Fibroblast of upper back skin (primary cell): ENCODE data around the gene CAMTA1.

ENCODE experiments used
- DNase-seq: peaks from one replicate; pipeline ENCODE4 v3.0.0-alpha.2; 2013

The CAMTA1 gene

DNA sequence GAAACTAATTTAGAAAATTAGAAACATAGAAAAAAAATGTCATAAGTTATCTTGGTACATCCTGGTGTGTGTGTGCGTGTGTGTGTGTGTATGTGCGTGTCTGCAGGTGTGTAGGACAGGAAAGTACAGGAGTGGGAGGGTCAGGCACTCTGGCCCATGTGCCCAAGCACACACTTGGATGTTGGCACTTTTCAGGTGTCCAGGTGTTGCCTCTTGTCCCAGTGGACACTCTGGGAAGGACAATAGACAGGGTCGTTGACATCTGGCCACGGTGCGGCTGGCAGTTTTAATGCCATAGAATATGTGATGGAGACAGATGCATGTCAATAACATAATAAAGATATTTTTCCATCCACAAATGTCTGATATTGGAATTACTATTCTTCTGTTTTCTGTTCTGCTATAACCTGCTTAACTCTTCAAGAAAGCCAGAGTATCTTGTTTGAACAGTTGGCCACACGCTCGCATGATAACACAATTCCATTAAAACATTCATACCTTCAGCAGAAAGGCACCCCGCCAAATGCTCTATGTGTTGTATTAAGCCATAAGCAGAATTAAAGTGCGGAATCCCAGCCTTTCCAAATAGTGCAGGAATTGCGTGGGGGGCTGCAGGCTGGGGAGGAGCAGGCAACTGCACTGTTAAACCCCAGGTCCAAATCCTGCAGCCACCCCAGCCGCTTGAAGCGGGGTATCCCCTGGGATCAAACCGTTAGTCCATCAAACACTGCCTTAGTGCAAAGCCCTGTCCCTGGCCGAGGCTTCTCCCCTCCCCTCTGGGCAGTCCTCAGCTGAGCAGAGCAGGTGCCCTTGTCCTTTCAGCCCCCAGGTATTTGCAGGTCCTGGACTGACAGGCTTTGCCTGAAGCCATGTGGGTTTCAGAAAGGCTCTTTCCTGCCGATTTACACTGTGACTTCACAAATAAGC lies 390.0 kb downstream of the CAMTA1 start:
- no peak for DNase-seq

DNA sequence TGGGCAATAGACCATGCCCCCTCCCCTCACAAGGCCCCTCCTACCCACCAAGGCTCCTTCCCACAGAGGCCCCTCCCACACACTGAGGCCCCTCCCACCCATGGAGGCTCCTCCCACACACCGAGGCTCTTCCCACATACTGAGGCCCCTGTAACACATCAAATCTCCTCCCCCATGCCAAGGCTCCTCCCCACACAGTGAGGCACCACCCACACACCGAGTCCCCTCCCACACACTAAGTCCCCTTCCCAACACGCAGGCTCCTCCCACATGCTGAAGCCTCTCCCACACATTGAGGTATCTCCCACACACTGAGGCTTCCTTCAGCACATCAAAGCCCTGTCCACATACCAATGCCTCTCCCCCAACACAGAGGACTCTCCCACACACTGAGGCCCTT lies 391.8 kb downstream of the CAMTA1 start:
- DNase-seq: no peak

DNA sequence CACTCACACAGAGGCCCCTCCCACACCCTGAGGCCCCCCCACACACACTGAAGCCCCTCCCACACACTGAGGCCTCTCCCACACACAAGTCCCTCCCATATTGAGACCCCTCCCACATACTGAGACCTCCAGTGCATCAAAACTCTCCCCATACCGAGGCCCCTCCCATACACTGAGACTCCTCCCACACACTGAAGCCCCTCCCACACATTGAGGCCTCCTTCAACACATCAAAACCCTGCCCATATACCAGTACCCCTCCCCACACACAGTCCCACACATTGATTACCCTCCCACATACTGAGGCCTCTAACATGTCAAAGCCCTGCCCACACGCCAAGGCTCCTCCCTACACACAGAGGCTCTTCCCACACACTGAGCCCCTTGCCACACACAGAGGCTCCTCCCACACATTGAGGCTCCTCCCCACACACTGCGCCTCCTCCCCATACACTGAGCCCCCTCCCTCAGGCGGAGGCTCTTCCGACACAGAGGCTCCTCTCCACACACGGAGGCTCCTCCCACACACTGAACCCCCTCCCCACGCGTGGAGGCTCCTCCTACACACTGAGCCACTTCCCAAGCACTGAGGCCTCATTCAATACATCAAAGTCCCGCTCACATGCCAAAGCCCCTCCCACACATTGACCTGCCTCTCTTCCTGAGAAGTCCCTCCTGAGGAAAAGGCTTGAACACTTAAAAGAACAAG lies 392.3 kb downstream of the CAMTA1 start:
- no peak for DNase-seq

DNA sequence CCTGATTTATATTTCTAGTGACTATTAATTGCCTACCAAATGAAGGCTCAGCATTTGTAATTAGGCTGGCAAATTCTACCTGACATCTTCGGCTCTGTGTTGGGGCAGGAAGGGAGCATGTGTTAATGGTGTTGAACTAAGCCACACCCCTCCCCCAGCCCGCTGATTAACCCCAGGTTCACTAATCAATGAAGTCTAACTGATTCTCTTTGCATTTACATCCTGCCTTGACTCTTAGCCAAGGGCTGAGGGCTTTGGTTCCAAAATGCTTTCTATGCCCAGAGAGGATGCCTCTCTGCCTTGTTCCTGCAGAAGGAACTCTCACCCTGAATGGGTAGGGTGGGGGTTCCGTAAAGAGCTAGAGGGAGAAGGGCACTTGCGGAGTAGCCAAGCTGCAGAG lies 393.1 kb downstream of the CAMTA1 start:
- no peak for DNase-seq

DNA sequence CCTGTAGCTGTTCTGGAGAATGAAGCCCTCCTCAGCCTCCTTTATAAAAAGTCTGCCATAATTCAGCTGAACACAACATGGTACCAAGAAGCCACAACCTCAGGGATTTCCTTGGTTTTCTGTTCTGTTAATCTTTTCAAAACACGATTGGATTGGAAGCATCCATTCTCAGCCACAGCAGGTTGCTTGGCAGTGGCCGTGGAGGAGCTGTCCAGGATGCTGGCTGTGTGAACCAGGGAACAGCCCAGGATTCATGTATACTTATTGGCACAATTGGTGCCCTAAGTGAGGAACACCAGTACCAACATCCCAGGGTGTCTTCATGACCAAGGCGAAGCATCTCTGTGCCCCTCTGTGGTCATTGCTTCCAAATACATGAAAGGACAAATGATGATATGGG lies 393.5 kb downstream of the CAMTA1 start:
- no peak for DNase-seq

DNA sequence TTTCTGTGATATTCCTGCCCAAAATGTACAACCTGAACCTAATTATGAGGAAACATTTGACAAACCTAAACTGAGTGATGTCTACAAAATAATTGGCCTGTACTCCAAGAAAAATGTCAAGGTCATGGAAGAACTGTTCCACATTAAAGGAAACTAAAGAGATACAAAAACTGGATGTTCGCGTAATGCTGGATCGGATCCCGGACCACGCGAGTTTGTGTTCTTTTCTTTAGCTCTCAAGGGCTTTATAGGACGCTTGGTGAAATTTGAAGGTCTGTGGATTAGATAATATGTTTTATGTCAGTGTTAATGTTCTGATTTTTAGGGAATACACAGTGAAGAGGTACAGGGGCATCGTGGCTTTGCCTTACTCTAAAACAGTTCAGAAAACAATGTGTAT lies 400.5 kb downstream of the CAMTA1 start:
- no peak for DNase-seq

DNA sequence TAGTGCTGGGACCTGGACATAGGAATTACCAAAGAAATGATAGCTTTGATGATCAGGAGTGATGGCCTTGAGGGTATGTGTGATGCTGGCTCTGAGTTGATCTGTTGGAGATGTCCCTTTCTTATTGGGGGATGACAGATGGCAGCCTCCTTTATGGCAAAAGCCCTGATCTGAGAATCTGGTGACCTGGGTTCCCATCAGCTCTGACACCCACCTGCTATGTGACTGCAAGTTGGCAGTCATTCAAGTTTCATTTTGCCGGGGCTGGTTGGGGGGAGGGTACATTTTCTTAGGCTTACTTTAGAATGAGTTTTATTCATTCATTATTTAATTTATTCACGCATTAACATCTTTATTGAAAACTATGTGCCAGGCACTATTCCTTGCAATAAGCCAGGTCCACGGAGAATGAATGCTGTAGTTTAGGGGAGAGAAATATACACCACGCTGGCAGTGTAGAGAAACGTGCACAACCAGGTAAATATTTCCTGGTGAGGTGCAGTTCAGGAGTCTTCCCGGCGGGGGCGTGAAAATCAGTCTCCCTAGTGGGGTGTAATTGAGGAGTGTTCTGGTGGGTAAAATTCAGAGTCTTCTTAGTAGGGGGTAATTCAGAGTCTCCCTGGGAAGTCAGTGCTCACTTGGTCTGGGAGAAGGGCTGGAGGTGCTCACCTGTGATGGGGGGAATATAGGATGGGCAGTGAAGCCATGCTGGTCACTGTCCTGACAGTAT lies 401.3 kb downstream of the CAMTA1 start:
- no peak for DNase-seq

DNA sequence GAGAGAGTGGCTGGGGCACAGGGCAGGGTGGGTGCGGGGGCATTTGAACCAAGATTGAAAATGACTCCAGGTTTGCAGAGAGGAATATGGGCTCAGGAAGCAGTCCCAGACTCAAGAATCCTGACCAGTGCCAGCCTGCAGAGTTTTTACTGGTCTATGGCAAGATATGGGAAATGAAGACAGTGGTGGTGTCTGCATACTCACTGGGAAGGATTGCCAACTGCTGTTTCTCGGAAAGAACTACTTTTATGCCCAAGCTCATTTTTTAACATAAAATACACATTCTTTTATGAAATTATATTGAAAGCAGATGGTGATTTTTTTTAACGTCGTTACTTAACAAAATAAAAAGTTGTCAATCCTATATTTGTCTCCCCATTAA lies 401.8 kb downstream of the CAMTA1 start:
- no peak for DNase-seq

DNA sequence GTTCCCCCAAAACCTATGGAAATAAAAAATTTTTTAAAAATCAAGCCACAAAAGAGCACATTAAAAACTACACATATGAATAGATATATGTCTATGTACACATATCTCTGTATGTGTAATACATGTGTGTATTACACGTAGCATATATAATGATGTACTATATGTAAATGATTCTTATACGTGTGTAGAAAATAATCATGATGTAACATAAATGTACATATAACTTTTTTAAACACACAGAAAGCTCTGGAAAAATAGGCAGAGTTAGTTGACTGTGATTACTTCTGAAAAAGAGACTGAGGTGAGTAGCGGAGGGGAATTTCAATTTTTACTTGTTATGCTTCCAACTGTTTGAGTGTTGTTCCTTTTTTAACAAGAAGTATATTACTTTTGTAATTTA lies 405.0 kb downstream of the CAMTA1 start:
- no peak for DNase-seq

DNA sequence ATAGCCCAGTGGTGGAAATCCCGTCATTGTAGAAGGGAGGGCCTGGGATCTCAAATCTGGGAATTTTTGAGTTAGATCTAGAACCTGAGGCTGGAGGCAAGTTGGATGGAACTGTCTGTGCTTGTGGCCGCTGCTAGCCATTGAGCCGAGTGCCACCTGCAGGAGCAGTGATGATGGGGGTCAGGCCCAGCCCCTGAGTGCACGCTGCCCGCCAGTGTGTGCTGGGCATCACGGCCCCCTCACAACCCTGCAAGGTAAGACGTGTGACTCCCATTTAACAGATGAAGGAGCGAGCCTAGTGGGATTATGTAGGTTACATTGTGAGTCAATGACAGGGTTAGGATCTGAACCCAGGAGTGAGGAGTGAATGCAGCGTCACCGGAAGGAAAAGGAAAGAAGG lies 407.2 kb downstream of the CAMTA1 start:
- DNase-seq: no peak

DNA sequence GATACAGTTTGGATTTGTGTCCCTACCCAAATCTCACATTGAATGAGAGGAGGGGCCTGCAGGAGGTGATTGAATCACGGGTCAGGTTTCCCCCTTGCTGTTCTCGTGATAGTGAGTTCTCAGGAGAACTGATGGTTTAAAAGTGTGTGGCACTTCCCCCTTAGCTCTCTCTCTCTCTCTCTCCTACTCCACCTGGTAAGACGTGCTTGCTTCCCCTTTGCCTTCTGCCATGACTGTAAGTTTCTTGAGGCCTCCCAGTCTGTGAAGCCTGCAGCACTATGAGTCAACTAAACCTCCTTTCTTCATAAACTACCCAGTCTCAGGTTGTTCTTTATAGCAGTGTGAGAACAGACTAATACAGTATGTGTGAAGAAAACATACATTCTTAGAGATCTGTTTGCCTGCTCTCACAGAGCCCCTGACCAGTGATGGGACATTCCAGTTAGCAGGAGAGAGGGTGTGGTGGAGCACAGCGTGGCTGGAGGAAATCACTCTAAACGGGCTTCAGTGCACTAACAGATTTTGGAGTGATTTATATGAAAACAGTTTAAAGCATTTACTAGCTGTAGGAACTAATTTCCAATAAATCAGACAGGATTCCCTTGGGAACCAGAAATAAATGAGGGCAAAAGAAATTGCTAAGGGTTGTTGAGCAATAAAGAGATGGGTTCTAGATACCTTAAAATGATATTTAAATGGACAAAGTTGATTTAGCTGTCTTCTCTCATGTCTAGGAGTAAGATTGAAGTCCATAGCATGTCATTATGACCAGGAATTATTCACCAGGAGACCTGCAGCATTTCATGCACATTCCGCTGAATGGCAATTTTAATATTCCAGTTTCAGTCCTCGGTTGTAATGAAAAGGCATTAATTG lies 411.0 kb downstream of the CAMTA1 start:
- no peak for DNase-seq

DNA sequence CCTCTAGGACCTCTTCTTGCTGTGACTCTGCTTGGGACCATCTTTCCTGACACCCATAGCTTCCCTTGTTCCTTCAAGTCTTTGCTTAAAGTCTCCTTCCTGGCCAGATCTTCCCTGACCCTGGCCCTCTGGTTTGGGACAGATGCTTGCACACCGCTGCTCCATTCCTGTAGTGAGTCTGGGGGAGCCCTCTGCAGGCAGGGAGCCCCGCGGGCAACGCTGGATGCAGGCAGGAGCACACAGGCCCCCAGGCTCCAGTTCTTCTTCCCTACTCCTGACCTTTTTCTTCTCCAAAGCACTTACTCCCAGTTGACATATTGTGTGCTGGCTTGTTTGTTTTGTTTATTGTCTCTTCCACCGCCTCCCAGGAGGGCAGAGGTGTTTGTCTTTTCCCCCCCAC lies 413.4 kb downstream of the CAMTA1 start:
- no peak for DNase-seq

DNA sequence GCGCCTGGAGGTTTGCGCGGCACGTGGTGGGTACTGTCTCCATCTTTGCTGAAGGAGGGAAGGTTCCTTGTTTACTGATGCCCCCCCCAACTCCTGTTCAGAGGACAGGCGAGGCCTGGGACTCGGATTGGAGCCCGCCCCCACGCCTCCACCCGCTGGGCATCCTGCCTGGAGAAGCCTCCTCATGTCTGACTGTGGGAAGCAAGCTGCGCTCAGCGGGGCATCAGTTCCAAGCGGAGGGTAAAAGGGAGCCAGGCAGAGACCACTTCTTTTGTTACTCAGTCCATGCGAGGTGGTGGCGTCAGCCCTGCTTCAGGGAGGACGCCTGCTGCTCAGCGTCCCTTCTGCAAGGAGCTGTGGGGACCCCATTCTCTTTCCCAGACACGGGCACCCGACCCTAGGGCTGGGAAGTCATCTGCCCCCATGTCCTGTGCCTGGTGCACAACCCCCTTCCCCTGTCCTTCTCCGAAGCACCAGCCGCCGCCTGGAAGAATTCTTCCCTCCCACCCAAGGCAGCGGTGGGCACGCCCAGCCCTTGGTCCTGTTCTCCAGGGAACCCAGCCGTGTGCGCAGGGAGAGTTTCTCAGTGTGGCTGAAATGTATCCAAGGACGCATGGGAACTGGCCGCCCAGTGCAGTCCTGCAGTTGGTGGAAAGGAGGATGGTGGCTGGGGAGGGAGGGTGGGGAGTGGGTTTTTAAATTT lies 414.0 kb downstream of the CAMTA1 start:
- DNase-seq: no peak

DNA sequence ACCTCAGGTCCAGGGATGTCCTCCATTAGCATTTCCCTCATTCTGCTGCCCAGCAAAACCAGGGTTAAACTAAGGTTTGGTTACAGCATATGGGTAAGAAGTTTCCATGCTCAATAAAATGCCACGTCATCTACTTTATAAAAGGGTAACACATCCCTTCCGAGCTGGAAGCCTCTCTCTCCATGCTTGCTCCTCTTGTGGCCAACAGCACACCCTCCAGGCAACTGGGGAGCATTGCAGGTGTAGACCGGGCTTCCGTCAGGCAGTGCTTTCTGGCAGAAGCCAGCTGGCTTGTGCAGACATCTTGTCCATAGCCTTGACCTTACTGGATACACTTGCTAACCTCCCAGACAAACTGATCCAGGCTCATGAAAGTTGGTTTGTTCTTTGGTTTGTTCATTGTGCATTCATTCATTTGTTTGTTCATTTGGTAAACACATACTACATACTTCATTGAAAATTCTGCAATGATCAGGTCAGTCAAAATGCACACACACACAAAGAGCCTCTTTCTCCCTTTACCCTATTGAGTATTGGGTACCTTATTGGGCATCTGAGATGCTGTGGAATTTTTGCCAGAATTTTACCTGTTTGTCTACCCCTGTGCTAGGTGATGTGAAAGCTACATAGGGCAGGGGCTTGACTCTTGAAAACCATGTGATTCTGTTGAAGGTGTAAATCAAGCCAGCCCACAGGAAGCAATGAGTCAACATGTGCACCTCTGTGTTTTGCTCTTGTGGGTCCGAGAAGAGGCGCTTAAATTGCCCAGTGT lies 422.8 kb downstream of the CAMTA1 start:
- DNase-seq: peak; percentile 70

DNA sequence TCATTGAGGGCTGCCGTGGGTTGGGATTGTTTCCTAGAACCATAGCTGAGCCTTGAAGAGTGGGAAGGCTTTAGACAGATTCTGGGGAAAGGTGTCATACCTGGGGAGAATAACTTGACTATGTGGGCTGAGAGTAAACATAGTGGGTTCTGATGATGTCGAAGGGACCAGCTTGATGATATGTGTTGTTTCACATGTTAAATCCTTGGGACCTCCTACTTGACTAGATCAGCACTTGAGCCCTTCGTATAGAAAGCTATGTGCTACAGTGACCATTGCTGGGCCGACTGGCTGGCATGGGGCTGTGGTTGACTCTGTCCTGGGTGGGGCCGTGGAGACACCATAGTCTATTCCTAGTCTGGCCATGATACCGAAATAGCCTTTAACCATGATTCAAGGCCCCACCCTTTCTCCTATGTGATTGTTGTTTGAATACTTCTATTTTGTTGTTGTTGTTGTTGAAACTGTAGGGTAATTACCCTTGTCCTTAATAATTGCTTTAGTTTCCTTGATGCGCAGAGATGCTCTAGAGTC lies 423.5 kb downstream of the CAMTA1 start:
- DNase-seq: no peak

DNA sequence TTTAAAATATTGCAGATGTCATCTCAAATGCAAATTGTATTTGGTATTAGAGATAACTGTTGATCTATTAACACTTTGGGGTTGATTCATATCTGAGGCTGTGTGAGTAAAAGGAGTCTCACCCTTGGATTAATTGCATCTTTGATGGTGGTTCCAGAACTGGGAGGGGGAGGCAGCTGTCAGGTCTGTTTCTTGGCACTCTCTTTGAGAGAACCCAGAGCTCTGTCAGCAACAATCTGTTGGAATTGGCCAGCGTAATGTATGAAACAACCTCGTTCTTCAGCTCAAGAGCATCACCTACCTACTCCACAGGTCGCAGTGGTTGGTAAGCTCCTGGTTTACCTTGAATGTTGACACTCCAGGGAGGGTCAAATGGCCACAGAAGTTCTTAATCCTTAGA lies 424.1 kb downstream of the CAMTA1 start:
- no peak for DNase-seq

DNA sequence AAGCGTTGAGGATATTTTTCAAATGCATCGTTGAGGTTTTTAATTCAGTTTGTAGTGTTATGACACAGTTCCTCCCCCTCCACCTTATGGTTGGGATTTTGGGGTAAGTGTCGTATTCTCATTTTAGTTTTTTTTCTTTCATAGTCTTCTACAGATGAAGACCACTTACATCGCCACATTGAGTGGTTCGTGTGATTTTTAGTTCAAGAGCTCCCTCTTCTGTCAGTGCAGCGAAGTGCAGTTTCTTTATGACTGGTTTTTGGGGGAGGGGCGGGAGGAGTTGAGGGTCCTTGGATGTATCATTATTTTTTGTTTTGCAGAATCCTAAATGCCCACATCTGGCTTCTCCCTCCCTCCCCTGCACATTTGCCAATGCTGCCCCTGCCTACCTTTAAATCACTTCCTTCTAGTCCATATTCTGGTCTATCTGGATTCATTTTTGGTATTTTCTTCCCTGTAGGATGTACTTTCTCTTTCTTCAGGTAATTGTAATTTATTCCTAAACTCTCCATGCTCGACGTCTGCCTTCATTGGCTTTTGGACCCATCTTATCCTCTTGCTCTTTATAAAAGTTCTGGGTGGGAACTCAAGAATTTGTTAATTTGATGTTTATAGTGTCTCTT lies 433.1 kb downstream of the CAMTA1 start:
- DNase-seq: peak; percentile 64

DNA sequence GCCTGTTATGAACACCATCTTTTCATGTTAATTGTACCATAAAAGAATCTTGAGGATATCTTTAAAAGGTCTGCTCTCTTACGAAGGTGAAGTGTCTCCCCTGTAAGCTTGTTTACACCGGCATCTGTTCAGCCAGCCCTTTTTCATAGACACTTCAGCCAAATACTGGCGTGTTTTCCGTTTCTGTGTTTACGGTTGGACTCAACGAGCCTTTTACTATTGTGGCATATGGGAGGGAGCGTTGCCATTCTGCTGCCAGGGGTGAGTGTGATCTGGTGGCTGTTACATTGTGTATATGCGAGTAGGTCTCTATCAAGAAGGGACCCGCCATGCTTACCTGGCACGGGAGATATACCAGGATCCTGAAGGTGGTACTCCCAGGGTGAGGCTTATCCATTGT lies 433.8 kb downstream of the CAMTA1 start:
- no peak for DNase-seq

DNA sequence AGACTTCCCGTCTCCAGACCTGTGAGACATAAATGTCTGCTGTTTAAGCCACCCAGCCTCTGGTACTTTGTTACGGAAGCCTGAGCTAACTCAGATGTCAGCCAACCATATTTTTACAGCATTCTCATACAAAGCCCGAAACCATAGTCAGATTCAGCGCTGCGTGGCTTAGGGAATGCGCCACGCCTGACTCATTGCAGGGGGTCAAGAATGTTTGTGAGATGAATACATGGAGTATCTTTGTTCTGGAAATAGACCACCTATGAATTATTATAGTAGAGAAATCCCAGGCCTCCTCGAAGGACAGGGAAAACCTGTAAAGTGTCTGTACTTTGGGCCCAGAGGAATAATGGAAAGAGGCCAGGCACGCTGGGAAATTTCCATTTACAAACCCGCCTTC lies 434.8 kb downstream of the CAMTA1 start:
- peak; percentile 91 for DNase-seq

DNA sequence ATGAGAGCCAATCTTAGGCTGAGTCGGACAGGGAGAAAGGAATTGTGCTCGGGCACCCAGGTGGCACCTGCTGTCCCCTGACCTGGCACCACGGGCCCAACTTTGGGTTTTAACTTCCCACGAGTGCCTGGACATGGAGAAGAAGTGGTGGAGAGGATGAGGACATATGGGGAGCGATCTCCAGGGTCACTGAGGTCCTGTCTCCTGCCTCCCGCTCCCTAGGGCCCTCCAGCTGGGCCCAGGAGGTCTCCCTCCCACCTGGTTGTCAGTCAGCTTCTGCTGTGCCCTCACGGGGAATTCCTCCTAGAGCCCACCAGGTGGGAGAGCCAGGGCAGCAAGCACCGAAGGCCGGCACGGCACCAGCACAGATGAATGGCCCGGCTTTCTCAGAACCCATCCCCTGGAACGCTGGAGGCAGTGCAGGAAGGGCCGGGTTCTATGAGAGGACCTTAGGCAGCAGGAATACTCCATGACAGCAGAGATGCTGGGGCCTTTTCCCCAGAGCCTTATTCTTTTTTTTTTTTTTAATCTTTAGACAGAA lies 435.5 kb downstream of the CAMTA1 start:
- no peak for DNase-seq
